Limb (tissue), 2 donors: ENCODE results near the gene ACTL8.
A peak's percentile ranks its signal among the peaks of the same experiment; 100 is the strongest.

Experiments used
- DNase-seq, 2 donors: peaks; one replicate each; pipeline ENCODE4 v3.0.0-alpha.2; 2016; ENCODE audit errors: extremely low spot score in 2 of 2

ACTL8 gene

DNA sequence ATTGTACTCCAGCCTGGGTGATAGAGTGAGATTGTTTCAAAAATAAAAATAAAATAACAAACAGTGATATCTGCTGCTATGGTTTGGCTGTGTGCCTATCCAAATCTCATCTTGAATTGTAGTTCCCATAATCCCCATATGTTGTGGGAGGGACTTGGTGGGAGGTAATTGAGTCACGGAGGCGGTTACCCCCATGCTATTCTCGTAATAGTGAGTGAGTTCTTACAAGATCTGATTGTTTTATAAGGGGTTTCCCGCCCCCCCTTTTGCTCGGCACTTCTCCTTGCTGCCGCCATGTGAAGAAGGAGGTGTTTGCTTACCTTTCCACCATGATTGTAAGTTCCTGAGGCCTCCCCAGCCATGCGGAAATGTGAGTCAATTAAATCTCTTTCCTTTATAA, 47.8 kb downstream of the ACTL8 start:
- no peak for DNase-seq

DNA sequence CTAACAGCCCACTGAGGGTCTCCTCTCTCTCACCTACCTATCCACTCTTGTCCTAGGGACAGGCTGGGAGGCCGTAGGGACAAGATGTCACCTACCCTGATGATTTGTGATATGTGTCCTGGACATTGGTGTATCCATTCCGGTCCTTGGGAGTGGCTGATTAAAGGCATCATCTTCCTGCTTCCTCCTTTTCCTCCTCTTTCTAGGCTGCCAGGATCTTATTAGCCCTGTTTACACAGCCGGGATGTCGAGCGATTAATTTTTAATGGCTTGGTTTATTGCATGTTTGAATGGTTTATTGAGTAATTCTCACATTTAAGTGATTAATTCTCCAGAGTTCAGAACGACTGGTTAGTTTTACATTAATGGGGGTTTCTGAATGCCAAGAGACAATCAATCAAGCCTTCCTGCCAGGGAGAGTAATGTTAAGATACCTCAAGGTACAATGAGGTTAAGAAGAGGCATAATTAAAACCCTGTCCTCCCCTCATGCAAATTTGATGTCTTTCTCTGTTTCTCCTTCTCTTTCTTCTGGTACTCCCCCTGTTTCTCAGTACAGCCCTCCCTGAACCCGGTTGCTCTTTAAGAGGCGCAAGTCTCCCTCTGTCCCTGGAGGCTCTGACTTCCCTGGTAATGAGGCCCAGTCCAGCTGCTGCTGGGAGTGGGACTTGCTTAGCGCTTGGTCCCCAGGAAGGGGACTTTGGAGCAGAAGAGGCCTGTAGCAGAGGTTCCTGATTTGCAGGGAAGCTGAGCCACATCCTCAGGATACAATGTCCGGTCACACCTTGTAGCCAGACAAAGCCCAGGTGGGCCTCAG, 50.9 kb downstream of the ACTL8 start:
- no peak for DNase-seq

DNA sequence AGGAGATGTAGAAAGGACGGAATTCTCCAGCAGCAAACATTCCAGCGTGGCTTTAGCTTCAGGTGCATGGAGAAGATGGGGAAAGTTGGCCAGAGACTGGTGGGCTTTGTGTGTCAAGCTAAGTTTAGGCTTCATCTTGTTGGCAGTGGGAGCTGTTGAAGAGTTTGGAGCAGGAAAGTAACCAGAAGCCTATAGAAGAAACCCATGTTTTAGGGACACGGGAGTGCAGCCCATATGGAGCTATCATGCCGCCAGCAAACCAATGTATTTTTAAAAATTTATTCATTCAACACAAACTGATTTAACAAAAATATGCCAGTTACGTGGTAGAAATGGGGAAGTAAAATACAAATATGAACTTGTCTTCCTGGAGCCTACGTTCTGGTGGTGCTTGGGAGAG, 53.7 kb downstream of the ACTL8 start:
- no peak for DNase-seq

DNA sequence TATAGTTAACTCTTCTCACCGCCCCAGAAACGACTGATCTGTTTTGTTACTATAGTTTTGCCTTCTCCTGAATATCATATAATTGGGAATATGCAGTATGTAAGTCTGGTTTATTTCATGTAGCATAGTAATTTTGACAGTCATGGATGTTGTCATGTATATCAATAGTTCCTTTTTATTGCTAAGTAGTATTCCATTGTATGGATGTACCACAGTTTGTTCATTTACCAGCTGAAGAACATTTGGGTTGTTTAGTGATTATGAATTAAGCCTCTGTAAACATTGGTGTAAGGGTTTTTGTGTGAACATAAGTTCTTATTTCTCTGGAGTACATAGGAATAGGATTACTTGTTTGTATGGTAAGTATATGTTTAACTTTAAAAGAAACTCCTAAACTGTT, 55.5 kb downstream of the ACTL8 start:
- no peak for DNase-seq

DNA sequence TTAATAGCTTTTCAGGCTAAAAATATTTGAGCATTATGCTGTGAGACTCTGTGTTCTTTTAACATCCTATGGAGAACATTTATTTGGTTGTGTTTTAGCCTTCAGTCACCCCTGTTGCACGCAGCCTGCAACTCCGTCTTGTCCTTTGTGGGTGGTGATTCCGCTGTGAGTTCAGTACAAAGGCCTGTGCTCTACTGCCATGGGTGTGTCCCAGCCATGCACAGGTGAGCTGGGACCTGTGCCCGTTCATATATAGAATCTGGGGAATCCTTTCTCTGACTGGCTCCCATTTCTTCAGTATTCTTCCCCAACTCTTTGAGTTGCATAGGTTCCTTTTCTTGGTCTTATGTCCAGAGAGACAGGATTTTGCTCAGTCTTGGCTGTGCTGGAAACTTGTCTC, 61.4 kb downstream of the ACTL8 start:
- no peak for DNase-seq

DNA sequence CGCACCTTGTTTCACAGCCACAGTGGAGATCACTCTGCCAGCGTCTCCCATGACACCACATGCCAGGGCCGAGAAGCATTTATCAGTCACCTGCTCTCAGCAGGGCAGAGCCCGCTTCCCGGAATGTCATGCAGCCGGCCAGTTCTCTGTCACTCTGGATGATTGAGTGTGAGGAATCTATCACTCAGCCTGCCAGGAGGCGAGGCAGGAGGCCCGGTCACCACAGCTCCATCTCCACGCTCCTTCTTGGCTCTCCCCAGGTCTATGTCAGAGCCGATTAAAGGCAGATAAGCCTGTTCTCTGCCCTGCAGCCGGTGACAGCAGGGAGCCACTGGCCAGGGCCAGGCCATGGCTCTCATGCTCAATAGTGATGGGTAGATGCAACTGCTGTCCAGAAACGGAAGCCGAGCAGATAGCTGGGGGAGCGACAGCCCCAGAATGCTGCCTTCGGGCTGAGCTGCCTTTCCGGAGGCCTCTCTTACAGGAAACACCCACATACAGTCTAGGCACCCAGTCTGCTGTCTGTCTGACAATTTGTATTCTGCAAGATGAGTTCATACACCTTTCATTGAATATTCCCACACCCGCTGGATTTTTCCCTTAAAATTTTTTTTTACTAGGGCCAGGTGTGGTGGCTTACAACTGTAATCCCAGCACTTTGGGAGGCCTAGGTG, 64.1 kb downstream of the ACTL8 start:
- no peak for DNase-seq

DNA sequence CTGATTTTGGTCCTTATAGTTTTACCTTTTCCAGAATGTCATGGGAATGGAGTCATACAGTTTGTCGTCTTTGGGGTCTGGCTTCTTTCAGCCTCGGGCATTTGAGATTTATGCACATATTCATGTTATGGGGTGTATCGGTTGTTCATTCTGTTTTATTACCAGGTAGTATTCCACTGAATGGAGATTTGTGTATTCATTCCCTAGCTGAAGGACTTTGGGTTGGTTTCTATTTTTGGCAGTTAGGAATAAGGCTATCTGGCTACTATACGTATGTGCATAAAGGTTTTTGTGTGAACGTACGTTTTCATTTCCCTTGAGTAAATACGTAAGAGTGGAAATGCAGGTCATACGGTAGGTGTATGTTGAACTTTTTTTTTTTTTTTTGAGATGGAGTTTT, 65.1 kb downstream of the ACTL8 start:
- no peak for DNase-seq

DNA sequence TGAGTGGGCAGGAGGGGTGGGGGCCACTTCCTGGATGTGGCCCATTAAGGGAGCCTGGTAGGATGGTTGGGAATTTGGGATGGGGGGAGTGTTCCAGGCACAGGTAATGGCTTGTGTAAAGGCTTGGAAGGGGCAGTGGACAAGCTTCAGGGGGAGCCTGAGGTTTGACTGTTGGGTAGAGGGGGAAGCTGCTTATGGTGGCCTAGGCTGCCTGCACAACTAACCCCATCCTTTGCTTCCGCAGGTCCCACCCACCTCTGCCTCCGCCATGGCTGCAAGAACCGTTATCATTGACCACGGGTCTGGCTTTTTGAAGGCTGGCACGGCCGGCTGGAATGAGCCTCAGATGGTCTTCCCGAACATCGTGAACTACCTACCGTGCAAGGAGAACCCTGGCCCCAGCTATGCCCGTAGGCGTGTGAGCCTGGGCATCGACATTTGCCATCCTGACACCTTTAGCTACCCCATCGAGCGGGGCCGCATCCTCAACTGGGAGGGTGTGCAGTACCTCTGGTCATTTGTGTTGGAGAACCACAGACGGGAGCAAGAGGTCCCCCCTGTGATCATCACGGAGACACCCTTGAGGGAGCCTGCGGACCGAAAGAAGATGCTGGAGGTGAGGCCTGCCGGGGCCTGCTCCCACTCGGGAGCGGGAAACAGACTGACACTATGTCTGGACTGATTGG, 67.8 kb downstream of the ACTL8 start:
- DNase-seq = no peak

DNA sequence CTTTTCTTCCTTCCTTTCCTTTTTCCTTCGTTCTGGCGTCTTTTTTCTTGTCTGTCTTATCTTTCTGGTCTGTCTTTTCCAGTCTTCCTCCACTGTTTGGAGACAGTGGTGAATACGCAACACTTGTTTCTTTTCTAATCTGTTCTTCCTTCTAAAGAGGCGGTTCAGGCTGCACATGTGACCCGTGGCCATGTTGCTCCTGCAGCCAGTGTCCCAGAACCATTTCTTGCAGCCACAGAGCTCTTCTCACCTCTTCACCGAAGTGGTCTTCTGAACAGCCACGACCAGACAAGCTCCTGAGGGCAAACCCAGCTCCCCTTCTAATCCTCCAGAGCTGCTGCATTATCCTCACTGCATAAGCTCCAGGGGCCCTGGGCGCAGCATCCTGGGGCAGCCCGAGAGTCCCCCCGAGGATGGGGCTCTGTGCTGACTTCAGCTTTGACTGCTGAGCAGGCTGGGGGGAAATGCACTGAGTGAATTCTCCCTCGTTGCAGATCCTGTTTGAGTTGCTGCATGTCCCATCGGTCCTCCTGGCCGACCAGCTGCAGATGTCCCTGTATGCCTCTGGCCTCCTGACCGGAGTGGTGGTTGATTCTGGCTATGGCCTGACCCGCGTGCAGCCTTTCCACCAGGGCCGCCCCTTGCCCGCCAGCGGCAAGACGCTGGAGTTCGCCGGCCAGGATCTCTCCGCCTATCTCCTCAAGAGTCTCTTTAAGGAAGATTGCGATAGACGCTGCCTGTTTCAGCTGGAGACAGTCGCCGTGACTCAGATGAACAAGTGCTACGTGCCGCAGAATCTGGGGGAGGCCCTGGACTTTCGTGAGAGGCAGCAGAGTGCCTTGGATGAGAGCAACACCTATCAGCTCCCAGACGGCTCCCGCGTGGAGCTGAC, 70.4 kb downstream of the ACTL8 start:
- no peak for DNase-seq

DNA sequence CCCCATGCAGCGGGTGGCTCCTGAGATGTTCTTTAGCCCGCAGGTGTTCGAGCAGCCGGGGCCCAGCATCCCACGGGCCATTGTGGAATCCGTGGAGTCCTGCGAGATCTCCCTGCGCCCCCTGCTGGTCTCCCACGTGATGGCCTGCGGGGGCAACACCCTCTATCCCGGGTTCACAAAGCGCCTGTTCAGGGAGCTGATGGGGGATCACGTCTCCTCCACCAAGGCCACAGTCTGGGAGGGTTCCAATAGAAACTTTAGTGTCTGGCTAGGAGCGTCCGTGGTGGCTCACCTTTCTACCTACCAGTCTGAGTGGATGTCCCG, 71.0 kb downstream of the ACTL8 start:
- peak in 1 of 2 donors; percentile 62 for DNase-seq

DNA sequence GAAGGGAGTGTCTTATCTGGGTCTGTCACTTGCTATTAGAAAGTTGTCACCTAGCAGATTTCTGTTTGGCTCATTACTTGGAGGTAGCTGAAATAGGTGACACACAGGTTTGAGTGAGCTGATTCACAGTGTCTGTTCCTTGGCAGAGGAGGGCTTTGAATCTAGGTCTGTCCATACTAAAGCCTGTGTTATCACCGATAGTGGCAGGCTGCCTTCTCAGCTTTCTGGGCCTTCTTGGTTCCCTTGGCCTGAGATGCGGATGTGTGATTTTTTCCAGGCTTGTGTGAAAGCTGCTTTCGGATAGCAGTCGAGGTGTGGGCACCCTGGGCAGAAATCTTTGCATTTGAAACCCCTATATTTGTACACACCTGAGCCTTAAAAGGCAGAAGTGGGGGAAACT, 73.9 kb downstream of the ACTL8 start:
- DNase-seq = no peak

DNA sequence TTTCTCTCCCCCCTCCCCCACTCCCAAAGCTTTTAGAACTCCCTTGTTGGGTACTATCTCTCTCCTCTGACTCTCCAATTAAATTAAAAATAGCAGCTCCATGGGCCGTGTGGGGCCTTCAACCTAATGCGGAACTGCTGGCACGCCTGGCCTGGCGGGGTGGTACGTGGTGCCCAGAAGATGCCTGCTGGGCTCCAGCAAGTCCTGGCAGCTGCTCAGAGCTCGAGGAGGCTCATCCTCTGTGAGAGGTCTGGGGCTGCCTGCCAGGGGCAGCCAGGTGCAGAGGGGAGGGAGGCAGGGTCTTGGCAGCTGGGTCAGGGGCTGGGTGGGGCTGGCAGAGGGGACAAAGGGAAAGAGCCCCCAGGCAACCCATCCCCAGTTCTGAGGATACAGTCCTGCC, 74.4 kb downstream of the ACTL8 start:
- DNase-seq = no peak

DNA sequence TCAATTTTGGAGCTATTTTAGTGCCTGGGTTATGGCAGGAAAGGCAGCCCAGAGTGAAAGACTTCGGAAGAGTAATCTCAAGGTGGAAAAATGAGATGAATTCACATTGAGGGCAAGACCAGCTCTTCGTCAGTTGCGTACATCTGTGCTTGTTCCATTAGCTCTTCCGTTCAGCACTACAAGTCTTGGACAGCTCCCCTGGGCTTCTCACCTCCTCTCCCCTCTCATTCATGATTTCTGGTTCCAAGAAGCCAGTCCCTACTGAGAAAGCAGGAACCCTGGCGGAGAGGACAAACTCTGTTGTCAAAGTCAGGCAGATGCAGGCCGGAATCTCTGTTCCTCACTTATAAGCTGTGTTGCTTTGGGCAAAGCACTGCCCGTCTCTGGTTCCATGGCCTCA, 76.5 kb downstream of the ACTL8 start:
- DNase-seq = peak; percentile 46 to 69

DNA sequence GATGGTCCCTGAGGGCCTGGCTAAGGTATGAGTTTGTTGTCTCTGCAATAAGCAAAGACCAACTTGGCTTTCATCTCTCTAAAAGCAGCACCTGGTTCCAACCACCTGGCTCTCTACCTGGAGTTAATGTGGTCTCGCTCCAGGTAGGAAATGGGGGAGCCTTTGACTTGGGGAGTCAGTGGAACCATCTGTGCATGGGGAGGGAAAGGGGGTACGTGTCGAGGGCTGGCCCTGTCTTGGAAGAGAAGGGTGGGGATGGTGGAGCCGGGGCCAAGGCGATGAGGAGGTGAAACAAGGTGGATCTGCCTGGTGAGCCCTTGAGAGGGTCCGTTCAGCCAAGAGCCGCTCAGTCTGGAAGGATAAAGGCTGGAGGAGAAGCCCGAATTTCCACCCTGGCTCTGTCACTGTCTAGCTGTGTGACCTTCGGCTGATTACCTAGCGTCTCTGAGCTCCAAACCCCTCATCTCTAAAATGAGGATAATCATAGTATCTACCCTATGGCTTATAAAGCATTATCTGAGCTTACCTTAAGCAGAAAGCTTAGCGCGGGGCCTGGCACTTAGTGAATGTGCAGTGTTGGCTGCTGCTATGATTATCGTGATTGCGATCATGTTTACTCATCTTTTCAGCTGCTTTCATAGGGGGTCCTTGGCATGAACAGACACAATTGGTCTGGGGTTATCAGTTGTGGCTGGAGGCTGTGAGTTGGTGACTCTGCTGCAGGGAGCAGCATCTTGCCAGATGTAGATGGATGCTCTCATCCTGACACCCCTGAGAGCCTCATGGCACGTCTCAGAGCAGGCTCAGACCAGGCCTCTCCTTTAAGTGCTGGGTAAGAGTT, 78.7 kb downstream of the ACTL8 start:
- no peak for DNase-seq

DNA sequence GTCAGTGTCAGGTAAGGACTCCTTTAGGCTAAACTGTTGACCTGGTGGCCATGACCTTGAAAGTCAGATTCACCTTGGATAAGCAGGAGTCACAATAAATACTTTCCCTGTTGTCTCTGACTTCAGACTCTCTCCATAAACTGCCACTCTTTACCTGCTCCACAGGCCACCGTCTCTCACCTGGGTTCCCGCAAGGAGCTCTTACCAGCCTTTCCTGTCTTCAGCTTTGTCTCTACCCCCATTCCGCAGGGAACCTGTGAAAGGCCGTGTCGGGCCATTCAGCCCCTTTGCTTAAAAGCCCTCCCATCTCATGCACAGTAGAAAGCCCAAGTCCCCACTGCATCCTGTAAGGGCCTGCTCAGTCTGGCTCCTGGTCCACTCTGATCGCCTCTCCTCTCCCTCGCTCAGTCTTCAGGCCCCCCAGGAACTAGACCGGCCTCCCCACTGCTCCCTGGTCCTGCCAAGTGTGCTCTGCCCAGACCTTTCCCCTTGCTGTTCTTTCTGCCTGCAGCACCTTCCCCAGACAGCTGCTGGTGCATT, 79.5 kb downstream of the ACTL8 start:
- no peak for DNase-seq

DNA sequence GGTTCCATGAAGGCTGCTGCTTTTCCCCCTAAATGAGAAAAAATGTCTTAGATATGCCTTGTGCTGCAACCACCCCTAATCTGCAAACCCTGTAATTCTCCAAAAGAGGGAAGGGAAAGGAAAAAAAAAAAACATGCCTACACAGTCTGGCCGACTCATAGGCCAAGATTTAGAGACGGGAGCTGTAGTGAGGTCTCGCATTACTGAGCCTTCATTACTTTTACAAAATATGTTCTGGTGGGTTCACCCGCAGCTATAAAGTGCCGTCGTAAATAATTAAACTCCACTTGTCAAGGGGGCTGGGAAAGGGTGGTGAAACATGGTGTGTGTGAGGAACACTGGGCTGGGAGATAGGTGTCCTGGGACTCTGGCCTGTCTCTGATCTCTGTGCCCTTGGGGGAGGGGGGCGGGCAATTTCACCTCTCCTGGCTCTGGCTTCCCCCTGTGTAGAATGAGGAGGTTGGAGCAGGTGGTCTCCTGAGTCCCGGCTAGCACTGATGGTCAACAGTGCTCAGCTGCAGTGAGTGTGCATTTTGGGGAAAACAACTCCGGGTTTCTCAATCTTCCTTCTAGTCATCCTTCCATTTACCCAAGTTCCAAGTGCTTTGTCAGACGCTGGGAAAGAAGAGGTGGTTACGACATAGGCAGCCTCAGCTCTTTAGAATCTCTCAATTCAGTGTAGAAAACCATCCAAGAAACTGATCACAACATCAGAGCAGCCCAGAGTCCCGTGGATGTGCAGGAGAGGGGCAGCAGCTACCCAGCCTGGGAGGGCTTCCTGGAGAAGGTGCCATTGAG, 82.3 kb downstream of the ACTL8 start:
- no peak for DNase-seq

DNA sequence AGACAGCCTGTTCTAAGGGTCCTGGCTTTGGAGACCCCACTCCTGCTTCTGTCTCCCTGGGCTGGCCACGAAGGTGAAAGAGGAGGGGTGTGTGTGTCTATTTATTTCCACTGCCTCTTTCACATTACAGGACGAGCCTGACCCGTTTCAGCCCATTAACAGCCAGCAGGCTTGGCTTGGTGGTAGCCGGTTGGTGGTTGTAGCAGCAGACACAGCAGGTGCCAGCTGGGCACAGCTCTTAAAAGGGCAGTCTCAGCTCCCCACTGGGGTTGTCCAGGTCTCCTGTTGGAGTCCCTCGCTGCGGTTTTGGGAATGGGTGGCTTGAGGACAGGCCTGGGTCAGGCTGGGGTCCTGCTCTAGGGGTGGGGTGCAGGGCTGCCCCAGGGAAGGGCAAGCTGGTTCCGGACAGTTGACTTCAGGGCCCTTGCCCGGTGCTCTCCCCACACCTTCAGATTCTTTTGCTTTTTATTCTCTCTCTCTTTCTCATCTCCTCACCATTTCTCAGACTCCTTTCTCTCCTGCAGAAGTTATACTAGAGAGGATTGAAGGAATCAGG, 84.6 kb downstream of the ACTL8 start:
- DNase-seq = no peak

DNA sequence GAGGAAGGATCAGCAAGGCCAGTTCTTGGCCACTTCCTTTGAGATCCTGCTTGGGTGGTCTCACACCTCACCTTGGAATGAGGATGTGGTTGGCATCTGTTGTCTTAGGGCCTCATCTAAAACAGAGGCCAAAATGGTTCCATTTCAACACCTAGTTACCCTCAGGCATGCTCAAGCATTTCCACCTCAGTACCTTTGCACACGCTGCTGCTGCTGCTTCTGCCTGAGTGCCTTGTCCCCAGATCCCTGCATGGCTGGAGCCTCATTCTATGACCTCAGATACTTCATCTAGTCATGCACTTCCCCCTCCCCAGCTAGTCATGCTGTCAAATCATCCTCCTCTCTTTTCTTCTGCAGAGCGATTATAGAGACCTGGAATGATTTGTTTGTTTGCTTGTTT, 86.8 kb downstream of the ACTL8 start:
- DNase-seq = no peak

DNA sequence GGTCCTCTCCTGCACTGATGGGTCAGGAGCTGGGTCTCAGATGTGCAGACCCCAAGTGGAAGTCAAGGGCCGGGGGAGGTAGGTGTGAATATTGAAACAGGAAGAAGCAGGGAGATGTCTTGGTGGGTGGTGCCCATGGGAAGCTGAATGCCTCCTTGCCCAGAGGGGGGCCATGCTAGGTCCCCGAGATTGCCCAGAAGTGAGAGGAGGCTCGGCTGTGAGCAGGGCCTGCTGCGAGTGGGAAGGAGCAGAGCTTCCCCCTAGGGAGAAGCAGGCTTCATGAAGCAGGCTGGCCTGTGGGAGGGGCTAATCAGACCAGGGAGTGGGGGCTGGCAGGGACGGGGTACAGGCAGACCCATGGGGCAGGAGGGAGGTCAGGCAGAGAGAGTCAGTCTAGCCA, 87.6 kb downstream of the ACTL8 start:
- DNase-seq = no peak
